NCI-H748 treated with DMSO at 0.1 percent for 48 hours (cell line): ENCODE results near the gene ZNF727.
"Not testable (repeated sequence)": the region's sequence is repeated elsewhere in the genome, so short reads cannot be mapped to it uniquely, and the experiment has no call there.

Experiments used
- DNase-seq: peaks from one replicate; lab custom pipeline; 2025; lab: John Stamatoyannopoulos, UW

Gene ZNF727

GRCh38 chr7:64045301-64046040, at the start of gene ZNF727:
ZNF727 (plus strand) TSS chr7:64045434; CDS start chr7:64045622, 188 bp downstream.
- DNase-seq: no peak

DNA sequence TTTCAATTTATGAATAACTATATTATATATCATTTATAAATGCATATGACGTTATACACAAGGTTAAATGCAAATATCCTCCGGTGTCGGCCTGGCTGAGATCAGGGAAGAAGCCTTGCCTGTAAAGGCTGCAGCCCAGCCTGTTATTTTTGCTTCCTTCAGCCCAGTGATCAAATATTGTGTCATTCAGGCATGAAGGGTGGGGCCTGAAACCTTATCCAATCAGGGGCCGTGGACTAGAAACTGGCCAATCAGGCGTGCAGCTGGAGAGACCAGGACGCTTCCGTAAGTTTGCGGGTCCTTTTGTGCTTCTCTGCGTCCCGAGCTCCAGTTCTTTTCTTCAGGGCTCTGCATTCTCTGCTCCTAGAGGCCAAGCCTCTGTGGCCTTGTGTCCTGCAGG, 46.7 kb upstream of the ZNF727 start, which contains the start of gene ZNF722:
Gene ZNF722 (plus strand): TSS at position 301 of the 400 bp plus-strand sequence. CDS start 113 bp downstream, outside the sequence.
- no peak for DNase-seq

DNA sequence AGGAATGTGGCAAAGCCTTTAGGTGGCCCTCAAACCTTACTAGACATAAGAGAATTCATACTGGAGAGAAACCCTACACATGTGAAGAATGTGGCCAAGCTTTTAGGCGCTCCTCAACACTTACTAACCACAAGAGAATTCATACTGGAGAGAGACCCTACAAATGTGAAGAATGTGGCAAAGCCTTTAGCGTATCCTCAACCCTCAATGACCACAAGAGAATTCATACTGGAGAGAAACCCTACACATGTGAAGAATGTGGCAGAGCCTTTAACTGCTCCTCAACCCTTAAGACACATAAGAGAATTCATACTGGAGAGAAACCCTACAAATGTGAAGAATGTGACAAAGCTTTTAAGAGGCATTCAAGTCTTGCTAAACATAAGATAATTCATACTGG, 29.7 kb upstream of the ZNF727 start:
- not testable (repeated sequence) for DNase-seq

- DNase-seq: no peak
Observed at GRCh38 chr7:64035388-64035787, 9.8 kb upstream of the ZNF727 start.

DNA sequence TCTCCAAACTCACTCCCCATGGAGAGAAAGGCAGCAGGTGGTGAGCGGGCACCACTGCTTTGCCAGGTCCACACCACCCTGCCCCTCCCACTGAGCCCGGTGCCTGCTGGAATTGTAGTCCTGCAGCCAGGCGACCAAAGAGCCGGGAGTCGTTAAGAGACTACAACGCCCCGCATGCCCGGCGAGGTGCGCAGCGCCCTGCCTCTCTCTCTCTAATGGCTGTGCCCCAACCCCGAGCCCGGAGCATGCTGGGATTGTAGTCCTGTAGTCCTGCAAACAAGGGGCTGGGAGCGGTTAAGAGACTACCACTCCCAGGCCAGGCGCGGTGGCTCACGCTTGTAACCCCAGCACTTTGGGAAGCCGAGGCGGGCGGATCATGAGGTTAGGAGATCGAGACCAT, 8.1 kb upstream of the ZNF727 start:
- no peak for DNase-seq

GRCh38 chr7:64046041-64046389, 781 bp downstream of the ZNF727 start:
- DNase-seq: no peak

GRCh38 chr7:64077837-64078698, 32.8 kb downstream of the ZNF727 start:
- DNase-seq: not testable (repeated sequence)

- no peak for DNase-seq
Observed at GRCh38 chr7:64078699-64078994, 33.4 kb downstream of the ZNF727 start.

DNA sequence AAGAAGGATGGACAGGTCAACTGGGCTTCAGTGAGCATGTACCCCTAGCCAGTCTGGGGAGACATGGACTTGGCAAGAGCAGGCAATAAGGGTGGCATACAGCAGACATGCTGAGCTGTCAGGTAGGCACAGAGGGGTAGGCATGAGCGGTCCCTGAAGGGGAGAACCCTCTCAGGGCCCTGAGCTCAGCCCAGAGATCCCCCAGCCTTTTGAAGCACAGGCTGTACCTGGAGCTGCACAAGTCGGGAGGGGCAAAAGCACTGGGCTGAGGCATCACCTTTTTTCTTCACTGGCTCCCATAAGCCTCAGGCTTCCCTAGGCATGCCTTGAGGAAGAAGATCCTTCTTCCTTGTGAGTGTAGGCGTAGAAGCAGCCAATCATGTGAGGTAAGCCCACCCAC, 42.3 kb downstream of the ZNF727 start:
- no peak for DNase-seq

- not testable (repeated sequence) for DNase-seq
Observed at GRCh38 chr7:64088863-64089262, 43.6 kb downstream of the ZNF727 start.
